HG02623 (cell line): Measurements from ENCODE around the gene OR5K3.
"Not testable (repeated sequence)": the region's sequence is repeated elsewhere in the genome, so short reads cannot be mapped to it uniquely, and the experiment has no call there.

ENCODE experiments used
- ATAC-seq: cut with Tn5 transposase; IDR thresholded peaks from one replicate; pipeline ENCODE4 v1.9.1; 2021; ENCODE audit warnings: moderate library complexity; ENCODE audit not compliant: unreplicated experiment

Gene OR5K3

GRCh38 chr3:98390366-98390765 lies at the start of gene OR5K3:
TSS of gene OR5K3 (plus strand) at chr3:98390666. CDS start at chr3:98390666, 0 bp downstream.
- no peak for ATAC-seq

GRCh38 chr3:98341758-98342157 lies 48.7 kb upstream of the OR5K3 start:
- no peak for ATAC-seq

- peak; percentile 60 for ATAC-seq
Measured at GRCh38 chr3:98343647-98344507, 46.6 kb upstream of the OR5K3 start.

- no peak for ATAC-seq
Measured at GRCh38 chr3:98350082-98350481, 40.4 kb upstream of the OR5K3 start.

- no peak for ATAC-seq
Measured at GRCh38 chr3:98353554-98353953, 36.9 kb upstream of the OR5K3 start, which contains the start of gene OR5K4. TSS of gene OR5K4 (plus strand) at chr3:98353854. CDS start at chr3:98353854, 0 bp downstream.

- no peak for ATAC-seq
Measured at GRCh38 chr3:98359250-98359649, 31.2 kb upstream of the OR5K3 start.

- peak; percentile 59 for ATAC-seq
Measured at GRCh38 chr3:98359993-98360675, 30.3 kb upstream of the OR5K3 start.

GRCh38 chr3:98360681-98361080 lies 29.8 kb upstream of the OR5K3 start:
- ATAC-seq, result no peak

GRCh38 chr3:98361289-98361688 lies 29.2 kb upstream of the OR5K3 start:
- ATAC-seq, result peak; percentile 48

- ATAC-seq, result no peak
Measured at GRCh38 chr3:98367464-98368246, 22.8 kb upstream of the OR5K3 start.

- no peak for ATAC-seq
Measured at GRCh38 chr3:98371186-98371585, 19.3 kb upstream of the OR5K3 start.

GRCh38 chr3:98371853-98372252 lies 18.6 kb upstream of the OR5K3 start:
- no peak for ATAC-seq

GRCh38 chr3:98372445-98372844 lies 18.0 kb upstream of the OR5K3 start:
- no peak for ATAC-seq

GRCh38 chr3:98376631-98377030 lies 13.8 kb upstream of the OR5K3 start:
- no peak for ATAC-seq

GRCh38 chr3:98388147-98388546 lies 2.3 kb upstream of the OR5K3 start:
- ATAC-seq, result no peak

GRCh38 chr3:98395101-98395500 lies 4.6 kb downstream of the OR5K3 start:
- ATAC-seq, result no peak

GRCh38 chr3:98396482-98396881 lies 6.0 kb downstream of the OR5K3 start:
- not testable (repeated sequence) for ATAC-seq

- ATAC-seq, result no peak
Measured at GRCh38 chr3:98398513-98398912, 8.0 kb downstream of the OR5K3 start.

GRCh38 chr3:98402507-98402906 lies 12.0 kb downstream of the OR5K3 start:
- ATAC-seq, result no peak

GRCh38 chr3:98404010-98404409 lies 13.5 kb downstream of the OR5K3 start:
- ATAC-seq, result no peak

- ATAC-seq, result no peak
Measured at GRCh38 chr3:98406034-98406433, 15.6 kb downstream of the OR5K3 start.
